Fibroblast of lung (primary cell): ENCODE measurements around the gene HHAT.

ENCODE experiments used
- EZH2 ChIP-seq: IDR thresholded peaks from 2 replicates; pipeline ENCODE4 v1.5.1; 2012; ENCODE audit warnings: low read length, control low read depth, mild to moderate bottlenecking; ENCODE audit errors: missing control alignments
- TF ChIP-seq, protein P1 (sequence below), 2 donors: IDR thresholded peaks in 1 of 2; conservative IDR thresholded peaks in 1 of 2; 1 replicate in 1 of 2; 2 replicates in 1 of 2; pipeline ENCODE4 v1.5.1; 2011 to 2012; ENCODE audit warnings: low read length in 2 of 2, control low read depth in 1 of 2, inconsistent platforms in 1 of 2, low read depth in 1 of 2, mild to moderate bottlenecking in 1 of 2

DNA sequence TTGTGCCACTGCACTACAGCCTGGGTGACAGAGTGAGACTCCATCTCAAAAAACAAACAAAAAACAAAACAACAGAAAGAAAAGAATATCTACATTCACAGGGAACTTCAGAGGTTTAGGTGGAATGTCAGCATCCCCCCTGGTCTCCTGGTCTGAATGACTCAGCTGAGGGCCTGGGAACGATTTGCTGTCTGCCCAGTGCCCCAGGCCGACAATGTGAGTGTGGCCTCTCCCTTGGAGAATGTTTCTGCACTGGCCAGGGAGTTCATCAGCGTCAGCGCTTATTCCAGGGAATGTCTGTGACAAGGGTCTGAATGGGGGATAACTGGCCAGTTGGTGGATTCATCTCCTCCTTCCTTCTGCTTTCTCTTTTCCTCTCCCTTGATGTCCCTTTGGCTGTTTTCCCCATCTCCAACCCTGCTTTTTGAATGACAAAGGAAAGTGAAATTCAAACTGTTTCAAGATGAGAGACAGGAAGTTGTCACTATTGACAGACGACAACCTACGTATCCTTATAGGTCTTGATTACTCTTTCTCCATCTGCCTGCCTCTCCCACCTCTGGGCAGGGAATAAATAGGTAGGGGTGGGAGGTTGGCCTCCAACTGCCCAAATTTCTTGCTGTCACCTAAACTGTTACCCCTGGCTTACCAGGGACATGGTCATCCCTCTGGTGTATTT, 213.1 kb downstream of the HHAT start:
- TF ChIP-seq, protein P1, sequence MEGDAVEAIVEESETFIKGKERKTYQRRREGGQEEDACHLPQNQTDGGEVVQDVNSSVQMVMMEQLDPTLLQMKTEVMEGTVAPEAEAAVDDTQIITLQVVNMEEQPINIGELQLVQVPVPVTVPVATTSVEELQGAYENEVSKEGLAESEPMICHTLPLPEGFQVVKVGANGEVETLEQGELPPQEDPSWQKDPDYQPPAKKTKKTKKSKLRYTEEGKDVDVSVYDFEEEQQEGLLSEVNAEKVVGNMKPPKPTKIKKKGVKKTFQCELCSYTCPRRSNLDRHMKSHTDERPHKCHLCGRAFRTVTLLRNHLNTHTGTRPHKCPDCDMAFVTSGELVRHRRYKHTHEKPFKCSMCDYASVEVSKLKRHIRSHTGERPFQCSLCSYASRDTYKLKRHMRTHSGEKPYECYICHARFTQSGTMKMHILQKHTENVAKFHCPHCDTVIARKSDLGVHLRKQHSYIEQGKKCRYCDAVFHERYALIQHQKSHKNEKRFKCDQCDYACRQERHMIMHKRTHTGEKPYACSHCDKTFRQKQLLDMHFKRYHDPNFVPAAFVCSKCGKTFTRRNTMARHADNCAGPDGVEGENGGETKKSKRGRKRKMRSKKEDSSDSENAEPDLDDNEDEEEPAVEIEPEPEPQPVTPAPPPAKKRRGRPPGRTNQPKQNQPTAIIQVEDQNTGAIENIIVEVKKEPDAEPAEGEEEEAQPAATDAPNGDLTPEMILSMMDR (conservative IDR thresholded peaks at IDR 0.05 in 1 of 2, IDR thresholded peaks at IDR 0.05 in 1 of 2; ENCODE audit: low read depth in 1 of 2, low read length in 2 of 2), result no peak
- TF ChIP-seq EZH2, result no peak
